Stimulated activated CD4-positive, alpha-beta T cell treated with anti-CD3 and anti-CD28 coated beads, Interleukin-15, amount 100 ng/mL, for 1 hour (primary cell): ENCODE results near the gene CDC20.
"Not testable (repeated sequence)": the region's sequence is repeated elsewhere in the genome, so short reads cannot be mapped to it uniquely, and the experiment has no call there.

ENCODE experiments used
- DNase-seq, 2 donors: peaks; one replicate each; pipeline ENCODE4 v3.0.0-alpha.2; 2020; ENCODE audit warnings: low read depth in 1 of 2, low spot score in 1 of 2

The CDC20 gene

GRCh38 chr1:43379476-43379875 is 20.7 kb downstream of the CDC20 start:
- no peak for DNase-seq

- DNase-seq, result no peak
Measured at GRCh38 chr1:43381612-43382011, 22.8 kb downstream of the CDC20 start.

- no peak for DNase-seq
Measured at GRCh38 chr1:43382027-43382779, 23.4 kb downstream of the CDC20 start.

- no peak for DNase-seq
Measured at GRCh38 chr1:43383449-43383848, 24.7 kb downstream of the CDC20 start.

GRCh38 chr1:43386676-43387075 is 27.9 kb downstream of the CDC20 start:
- no peak for DNase-seq

- no peak for DNase-seq
Measured at GRCh38 chr1:43387976-43388599, 29.3 kb downstream of the CDC20 start.

GRCh38 chr1:43388613-43389012 is 29.8 kb downstream of the CDC20 start:
- DNase-seq, result no peak

GRCh38 chr1:43389326-43390313 is 30.8 kb downstream of the CDC20 start, which contains the start of the genes MED8 and SZT2:
MED8 (minus strand) TSS chr1:43389800; CDS start chr1:43389764, 36 bp downstream.
SZT2 (plus strand) TSS chr1:43389899; CDS start chr1:43389969, 70 bp downstream.
- DNase-seq, result peak; percentile 79 to 83

- DNase-seq, result no peak
Measured at GRCh38 chr1:43392702-43393101, 33.9 kb downstream of the CDC20 start.

GRCh38 chr1:43395523-43395922 is 36.7 kb downstream of the CDC20 start:
- DNase-seq, result no peak

- DNase-seq, result no peak
Measured at GRCh38 chr1:43396059-43396458, 37.3 kb downstream of the CDC20 start.

- no peak for DNase-seq
Measured at GRCh38 chr1:43398227-43398626, 39.4 kb downstream of the CDC20 start.

GRCh38 chr1:43400441-43400840 is 41.7 kb downstream of the CDC20 start:
- not testable (repeated sequence) for DNase-seq

- DNase-seq, result no peak
Measured at GRCh38 chr1:43402089-43402865, 43.5 kb downstream of the CDC20 start.

- DNase-seq, result no peak
Measured at GRCh38 chr1:43404353-43404752, 45.6 kb downstream of the CDC20 start.

GRCh38 chr1:43405219-43405875 is 46.6 kb downstream of the CDC20 start:
- no peak for DNase-seq

GRCh38 chr1:43405876-43406234 is 47.1 kb downstream of the CDC20 start:
- DNase-seq, result no peak

- DNase-seq, result no peak
Measured at GRCh38 chr1:43410571-43410970, 51.8 kb downstream of the CDC20 start.
